ENCODE results near the gene TSPAN18. TPM values are rescaled to one million over a fixed set of nuclear protein-coding genes. Genes with fewer than 3 reads are reported as not detected.

TSPAN18 gene
- total RNA-seq, 1 donor, result under 0.01 TPM

DNA sequence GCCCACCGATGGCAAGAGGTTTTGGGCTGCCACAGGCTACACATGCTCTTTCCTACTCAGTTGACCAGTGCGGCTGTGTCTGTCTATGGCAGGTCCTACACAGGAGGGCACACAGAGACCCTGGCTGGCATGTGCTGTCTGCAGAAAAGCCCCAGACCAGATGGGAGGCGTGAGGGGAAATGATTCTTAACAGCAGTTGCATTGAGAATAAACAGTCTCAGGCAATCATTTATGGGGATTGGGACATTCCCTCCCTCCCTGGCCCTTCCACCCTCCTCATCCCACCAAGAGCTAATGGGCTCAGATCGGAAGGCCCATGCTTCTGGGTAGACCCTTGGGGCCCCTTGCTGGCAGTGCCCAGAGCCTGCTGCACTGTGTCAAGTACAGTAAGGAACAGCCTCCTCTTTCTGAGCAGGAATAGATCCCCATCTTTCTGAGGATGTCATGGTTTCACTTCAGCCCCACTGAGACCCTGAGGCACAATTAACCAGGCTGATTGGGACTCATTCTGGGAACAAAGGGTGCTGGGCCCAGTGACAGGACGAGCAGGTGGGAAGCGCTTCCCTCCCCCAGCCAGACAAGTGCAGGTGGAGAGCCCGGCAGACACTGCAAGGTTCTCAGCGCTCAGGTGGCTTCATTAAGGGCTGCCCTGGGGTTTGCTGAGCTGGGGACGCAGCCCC, 28.3 kb downstream of the TSPAN18 start:
- H3K4me3 ChIP-seq (ENCODE audit: low read depth, low read length), result no peak overlapping the region
- no peak for DNase-seq (ENCODE audit: low read depth)
- TF ChIP-seq, protein P1, sequence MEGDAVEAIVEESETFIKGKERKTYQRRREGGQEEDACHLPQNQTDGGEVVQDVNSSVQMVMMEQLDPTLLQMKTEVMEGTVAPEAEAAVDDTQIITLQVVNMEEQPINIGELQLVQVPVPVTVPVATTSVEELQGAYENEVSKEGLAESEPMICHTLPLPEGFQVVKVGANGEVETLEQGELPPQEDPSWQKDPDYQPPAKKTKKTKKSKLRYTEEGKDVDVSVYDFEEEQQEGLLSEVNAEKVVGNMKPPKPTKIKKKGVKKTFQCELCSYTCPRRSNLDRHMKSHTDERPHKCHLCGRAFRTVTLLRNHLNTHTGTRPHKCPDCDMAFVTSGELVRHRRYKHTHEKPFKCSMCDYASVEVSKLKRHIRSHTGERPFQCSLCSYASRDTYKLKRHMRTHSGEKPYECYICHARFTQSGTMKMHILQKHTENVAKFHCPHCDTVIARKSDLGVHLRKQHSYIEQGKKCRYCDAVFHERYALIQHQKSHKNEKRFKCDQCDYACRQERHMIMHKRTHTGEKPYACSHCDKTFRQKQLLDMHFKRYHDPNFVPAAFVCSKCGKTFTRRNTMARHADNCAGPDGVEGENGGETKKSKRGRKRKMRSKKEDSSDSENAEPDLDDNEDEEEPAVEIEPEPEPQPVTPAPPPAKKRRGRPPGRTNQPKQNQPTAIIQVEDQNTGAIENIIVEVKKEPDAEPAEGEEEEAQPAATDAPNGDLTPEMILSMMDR (IDR thresholded peaks at IDR 0.05; ENCODE audit: insufficient read depth, low read depth, low read length), result no peak

DNA sequence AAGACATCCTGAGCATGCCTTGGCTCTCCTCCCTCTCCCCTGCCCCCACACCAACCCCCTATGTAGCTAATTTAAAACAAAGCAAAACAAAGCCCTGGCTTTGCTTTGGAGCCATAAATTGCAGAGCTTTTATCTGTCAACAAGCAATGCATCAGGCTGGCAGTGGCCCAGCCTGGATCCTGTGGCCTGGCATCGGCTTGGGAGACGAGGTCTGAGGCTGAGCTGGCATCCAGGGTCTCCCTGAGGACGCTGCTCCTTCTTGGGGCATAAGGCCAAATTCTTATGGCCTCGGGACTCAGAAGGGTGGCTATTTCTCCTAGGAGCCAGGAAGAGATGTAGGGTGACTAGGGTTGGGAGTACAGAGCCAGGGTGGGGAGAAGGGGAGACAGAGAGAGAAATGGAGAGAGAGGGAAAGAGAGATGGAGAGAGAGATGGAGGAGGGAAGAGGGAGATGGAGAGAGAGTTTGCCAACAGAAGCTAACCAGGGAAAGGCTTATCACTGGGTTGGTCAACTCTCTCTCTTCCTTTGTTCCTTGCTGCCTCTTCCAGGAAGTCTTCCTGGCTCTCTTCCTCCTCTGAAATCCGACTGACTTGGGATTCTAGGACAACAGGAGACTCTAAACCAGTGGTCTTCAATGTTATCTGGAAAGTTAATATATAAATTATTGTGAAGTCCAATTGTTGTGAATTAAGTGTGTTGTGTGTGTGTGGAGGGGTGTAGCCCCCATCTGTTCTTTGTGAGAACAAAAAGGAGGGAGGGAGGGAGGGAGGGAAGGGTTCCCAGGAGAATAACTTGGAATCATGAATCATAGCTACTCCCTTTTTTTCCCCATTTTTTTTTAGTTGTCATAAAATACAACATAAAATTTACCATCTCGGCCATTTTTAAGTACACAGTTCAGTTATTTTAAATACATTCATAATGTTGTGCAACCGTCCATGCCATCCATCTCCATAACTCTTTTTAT, 29.1 kb downstream of the TSPAN18 start:
- no peak for DNase-seq (ENCODE audit: low read depth)
- H3K4me3 ChIP-seq (ENCODE audit: low read depth, low read length), result no peak overlapping the region
- TF ChIP-seq, protein P1 (IDR thresholded peaks at IDR 0.05; ENCODE audit: insufficient read depth, low read depth, low read length), result no peak

DNA sequence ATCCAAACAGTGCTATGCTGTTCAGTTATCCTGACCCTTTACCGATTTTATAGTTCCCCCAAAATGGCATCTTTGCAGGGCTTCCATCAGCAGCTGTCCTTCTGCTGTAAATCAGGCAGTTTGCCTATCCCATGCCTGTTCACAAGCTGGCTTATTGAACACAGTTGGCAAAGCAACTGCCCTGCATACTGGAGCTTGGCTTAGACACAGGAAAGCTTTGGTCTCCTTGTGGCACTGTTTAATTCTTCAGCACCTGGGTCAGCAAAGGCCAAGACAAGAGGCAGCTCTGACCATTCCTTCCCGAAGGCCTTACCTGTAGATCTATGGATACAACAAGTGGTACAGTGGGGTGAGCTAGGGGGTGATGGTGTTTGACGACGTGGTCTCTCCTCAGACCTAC, 32.2 kb downstream of the TSPAN18 start:
- DNase-seq (ENCODE audit: low read depth), result no peak
- no peak overlapping the region for H3K4me3 ChIP-seq (ENCODE audit: low read depth, low read length)
- TF ChIP-seq, protein P1 (IDR thresholded peaks at IDR 0.05; ENCODE audit: insufficient read depth, low read depth, low read length), result no peak

DNA sequence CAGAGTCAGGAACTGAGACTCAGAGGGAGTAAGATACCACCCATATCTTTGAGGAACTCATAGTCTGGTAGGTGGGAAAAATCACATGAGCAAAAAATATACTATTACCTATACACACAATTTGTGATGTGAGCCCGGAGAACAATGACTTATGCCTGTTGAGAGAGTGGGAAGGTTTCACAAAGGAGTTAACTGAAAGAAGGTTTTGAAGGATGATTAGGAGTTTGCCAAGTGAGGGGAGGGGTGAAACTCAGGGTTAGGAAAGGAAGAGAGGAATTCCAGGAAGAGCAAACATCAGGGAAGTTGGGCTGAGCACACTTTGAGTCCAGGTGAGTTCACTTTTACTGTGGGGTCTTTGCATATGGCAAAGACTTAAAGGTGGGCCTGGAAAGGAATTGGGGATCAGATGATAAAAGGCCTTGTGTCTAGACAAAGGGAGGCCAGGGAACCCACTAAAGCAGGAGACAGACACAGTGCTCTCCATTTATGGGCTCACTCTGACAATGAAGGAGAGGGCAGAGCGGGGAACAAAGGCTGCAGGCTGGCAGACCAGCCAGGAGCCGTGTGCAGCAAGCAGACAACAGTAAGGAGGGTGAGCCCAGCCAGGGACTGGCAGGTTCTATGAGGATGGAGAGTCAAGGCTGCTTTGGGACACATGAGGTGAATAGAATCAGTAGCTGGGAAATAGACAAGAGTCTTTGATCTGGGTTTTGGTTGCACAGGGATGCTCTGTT, 33.1 kb downstream of the TSPAN18 start:
- TF ChIP-seq, protein P1 (IDR thresholded peaks at IDR 0.05; ENCODE audit: insufficient read depth, low read depth, low read length), result no peak
- DNase-seq (ENCODE audit: low read depth), result no peak
- no peak overlapping the region for H3K4me3 ChIP-seq (ENCODE audit: low read depth, low read length)

DNA sequence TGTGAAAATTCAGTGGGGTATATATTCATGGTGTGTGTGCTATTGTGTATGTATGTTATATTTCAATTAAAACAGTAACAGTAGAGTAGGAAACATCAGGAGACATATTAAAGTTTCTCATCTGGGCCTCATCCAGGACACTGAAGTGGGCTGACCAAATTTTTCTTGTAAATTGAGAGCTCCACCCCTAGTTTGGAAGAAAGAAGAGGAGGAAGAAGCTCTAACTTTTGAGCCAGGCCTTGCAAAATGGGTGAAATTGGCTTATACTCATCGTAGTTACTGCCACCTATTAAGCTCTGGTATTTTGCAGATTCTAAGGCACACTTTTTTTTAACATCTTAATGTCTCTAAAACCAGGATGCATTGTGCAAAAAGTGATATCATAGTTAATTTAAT, 33.7 kb downstream of the TSPAN18 start:
- DNase-seq (ENCODE audit: low read depth), result no peak

More for the DNA sequence above, 33.7 kb downstream of the TSPAN18 start:
- TF ChIP-seq, protein P1 (IDR thresholded peaks at IDR 0.05; ENCODE audit: insufficient read depth, low read depth, low read length), result no peak
- H3K4me3 ChIP-seq (ENCODE audit: low read depth, low read length), result no peak overlapping the region

All from fibroblast of villous mesenchyme (primary cell).